Glutamatergic neuron (in vitro differentiated cells): ENCODE results near the gene RRAS2. TPM values are rescaled to one million over a fixed set of nuclear protein-coding genes. Genes with fewer than 3 reads are reported as not detected.

Experiments used
- DNase-seq: peaks from one replicate; pipeline ENCODE4 v3.0.0; 2022
- H3K27ac Mint-ChIP-seq: one replicate; pipeline ENCODE4 v1.8.0; 2020; ENCODE audit warnings: mild to moderate bottlenecking, mixed read lengths, inconsistent platforms; ENCODE audit not compliant: unreplicated experiment
- H3K27me3 Mint-ChIP-seq: one replicate; pipeline ENCODE4 v1.8.0; 2020; ENCODE audit warnings: mild to moderate bottlenecking, moderate library complexity, mixed read lengths, inconsistent platforms; ENCODE audit not compliant: unreplicated experiment
- H3K36me3 Mint-ChIP-seq: one replicate; pipeline ENCODE4 v1.8.0; 2020; ENCODE audit warnings: mild to moderate bottlenecking, mixed read lengths, inconsistent platforms; ENCODE audit not compliant: unreplicated experiment
- H3K4me1 Mint-ChIP-seq: one replicate; pipeline ENCODE4 v1.8.0; 2020; ENCODE audit warnings: mild to moderate bottlenecking, low read depth, mixed read lengths, inconsistent platforms; ENCODE audit not compliant: unreplicated experiment
- H3K4me3 Mint-ChIP-seq: one replicate; pipeline ENCODE4 v1.8.0; 2020; ENCODE audit warnings: mild to moderate bottlenecking, mixed read lengths, inconsistent platforms; ENCODE audit not compliant: unreplicated experiment
- H3K9me3 Mint-ChIP-seq: one replicate; pipeline ENCODE4 v1.8.0; 2020; ENCODE audit warnings: mild to moderate bottlenecking, moderate library complexity, mixed read lengths, inconsistent platforms; ENCODE audit not compliant: unreplicated experiment
- total RNA-seq: library from RNA; stranded (reverse); fragmentation: NEBNext Ultra II Directional; extraction: Animal tissue kit (Norgen Biotek cat#: 25700); gene quantifications from one replicate; pipeline ENCODE4 v1.2.1, GENCODE V29; 2021; ENCODE audit not compliant: unreplicated experiment
- TF ChIP-seq, protein P1 (sequence below): fragments of 200-600 bp; sonication (generic); IDR thresholded peaks from one replicate; pipeline ENCODE4 v1.5.0; 2021; ENCODE audit not compliant: partially characterized antibody, unreplicated experiment

RRAS2 gene
- total RNA-seq, 1 donor from 2014 or later = 20.8 TPM

DNA sequence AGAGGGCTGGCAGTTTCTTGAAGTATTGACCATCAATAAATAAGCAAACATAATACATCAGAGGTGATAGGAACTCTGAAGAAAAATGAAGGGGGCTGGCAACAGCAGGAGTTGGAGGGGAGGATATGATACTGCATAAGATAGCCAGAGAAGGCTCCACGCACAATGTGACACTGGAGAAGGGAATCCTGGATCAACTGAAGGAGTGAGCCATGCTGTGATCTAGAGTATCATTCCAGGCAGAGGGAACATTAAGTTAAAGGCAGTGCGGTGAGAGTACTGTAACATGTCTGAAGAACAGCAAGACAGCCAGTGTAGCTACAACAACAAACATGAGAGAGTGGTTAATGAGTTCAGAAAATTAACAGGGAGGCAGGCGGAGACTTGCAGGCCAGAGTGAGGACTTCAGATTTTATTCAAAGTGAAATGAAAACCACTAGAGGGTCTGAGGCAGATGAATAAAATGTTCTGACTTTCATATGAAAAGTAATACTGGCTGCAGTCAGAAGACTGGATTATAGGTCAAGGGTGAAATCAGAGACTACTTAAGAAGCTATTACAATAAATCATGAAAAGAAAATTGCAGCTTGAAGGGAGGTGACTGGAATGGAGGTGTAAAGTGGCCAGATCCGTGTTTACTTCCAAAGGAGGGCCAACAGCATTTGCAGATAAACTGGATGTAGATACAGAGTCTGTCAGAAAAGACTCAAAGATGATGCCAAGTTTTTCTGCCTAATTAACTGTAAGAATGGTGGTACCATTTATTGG lies 49.4 kb downstream of the RRAS2 start:
- Mint-ChIP-seq H3K9me3 (no peaks in the 10 kb centered on the region), H3K4me3 (no peak overlapping the region), H3K27ac (no peak overlapping the region), H3K4me1 (no peaks in the 10 kb centered on the region), H3K36me3 (no peaks in the 10 kb centered on the region), H3K27me3 (peaks cover 1% of the 10 kb centered on the region)
- no peak for DNase-seq
- TF ChIP-seq, protein P1, sequence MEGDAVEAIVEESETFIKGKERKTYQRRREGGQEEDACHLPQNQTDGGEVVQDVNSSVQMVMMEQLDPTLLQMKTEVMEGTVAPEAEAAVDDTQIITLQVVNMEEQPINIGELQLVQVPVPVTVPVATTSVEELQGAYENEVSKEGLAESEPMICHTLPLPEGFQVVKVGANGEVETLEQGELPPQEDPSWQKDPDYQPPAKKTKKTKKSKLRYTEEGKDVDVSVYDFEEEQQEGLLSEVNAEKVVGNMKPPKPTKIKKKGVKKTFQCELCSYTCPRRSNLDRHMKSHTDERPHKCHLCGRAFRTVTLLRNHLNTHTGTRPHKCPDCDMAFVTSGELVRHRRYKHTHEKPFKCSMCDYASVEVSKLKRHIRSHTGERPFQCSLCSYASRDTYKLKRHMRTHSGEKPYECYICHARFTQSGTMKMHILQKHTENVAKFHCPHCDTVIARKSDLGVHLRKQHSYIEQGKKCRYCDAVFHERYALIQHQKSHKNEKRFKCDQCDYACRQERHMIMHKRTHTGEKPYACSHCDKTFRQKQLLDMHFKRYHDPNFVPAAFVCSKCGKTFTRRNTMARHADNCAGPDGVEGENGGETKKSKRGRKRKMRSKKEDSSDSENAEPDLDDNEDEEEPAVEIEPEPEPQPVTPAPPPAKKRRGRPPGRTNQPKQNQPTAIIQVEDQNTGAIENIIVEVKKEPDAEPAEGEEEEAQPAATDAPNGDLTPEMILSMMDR = no peak

DNA sequence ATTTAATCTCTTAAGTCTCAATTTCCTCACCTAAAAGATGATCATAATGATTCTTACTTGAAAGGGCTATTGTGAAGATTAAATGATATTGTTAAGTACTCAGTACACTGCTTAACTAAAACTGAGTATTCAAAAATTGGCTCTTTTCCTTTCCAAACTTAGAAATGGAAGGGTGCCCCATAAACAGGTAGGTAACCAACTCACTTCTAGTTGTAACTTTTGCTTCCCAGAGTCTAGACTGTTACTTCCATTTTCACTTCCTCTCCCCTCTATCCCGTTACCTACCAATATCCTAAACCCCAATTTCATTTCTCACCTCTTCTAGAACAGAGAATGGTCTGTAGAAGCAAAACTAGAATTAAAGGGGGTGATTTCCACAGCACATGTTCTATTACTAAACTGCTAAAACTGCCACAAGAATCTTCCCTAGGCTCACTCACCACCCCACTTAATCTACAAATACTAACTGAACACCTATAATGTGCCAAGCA lies 50.0 kb downstream of the RRAS2 start:
- H3K27me3 Mint-ChIP-seq = peaks cover 1% of the 10 kb centered on the region
- H3K27ac Mint-ChIP-seq = no peak overlapping the region
- TF ChIP-seq, protein P1 = peak; percentile 7
- H3K4me3 Mint-ChIP-seq = no peak overlapping the region
- no peaks in the 10 kb centered on the region for H3K4me1 Mint-ChIP-seq
- DNase-seq = no peak
- H3K36me3 Mint-ChIP-seq = no peaks in the 10 kb centered on the region
- no peaks in the 10 kb centered on the region for H3K9me3 Mint-ChIP-seq

DNA sequence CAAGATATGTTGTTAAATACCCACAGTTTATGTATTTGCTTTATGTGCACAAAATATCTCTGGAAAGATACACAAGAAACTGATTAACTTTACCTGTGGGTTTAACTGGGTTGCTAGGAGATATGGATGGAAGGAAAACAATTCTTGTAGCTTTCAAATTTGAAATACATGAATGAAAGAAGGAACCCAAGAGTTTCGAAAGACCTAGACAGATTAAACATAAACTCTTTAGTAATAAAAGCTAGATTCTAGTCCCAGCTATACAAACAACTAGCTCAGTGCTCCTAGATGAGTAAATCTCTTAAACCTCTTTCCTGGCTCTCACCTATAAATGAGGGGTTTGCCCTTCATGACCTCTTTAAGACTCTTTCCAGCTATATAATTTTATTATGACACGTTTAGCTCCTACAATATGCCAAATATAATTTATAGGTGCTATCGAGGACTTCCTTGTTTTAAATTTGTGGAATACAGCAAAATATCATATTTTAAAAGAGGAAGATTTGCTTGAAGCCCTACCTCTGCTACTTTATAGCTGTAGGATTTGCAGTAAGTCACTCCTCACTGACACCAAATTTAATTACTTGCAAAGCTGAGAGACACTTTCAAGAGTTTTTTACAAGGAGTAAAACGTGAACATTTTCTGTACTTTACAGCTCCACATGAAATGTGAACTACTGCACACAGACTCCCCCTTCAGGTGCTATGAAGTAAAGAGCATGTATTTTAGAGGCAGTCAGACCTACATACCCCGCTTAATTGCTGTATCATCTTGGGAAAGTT lies 50.7 kb downstream of the RRAS2 start:
- no peak for DNase-seq

DNA sequence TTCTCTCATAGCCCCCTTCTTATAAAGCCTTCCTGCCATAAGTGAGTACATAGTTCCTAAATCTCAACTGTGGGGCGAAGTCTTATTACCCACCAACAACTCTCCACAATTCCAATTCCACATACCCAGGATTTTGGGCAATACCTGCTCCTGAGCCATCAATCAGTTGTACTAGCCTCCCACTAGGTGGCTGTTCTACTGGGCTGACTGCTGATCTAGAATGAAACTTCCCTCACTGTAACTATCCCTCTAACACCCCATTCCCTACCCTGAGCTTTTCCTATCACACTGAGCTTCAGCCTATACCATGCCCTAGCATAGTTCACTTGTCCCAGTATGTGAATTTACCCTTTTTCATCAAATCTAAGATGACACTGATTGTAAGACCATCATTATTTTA lies 52.5 kb downstream of the RRAS2 start:
- H3K9me3 Mint-ChIP-seq = no peaks in the 10 kb centered on the region
- peak overlapping the region; percentile 35 for H3K27ac Mint-ChIP-seq
- no peaks in the 10 kb centered on the region for H3K4me1 Mint-ChIP-seq
- TF ChIP-seq, protein P1 = no peak
- no peaks in the 10 kb centered on the region for H3K36me3 Mint-ChIP-seq
- DNase-seq = no peak
- no peak overlapping the region for H3K4me3 Mint-ChIP-seq
- peaks cover 1% of the 10 kb centered on the region for H3K27me3 Mint-ChIP-seq

More for the DNA sequence above, 50.7 kb downstream of the RRAS2 start:
- no peaks in the 10 kb centered on the region for H3K36me3 Mint-ChIP-seq
- TF ChIP-seq, protein P1 = peak; percentile 58
- H3K27me3 Mint-ChIP-seq = peaks cover 1% of the 10 kb centered on the region
- H3K9me3 Mint-ChIP-seq = no peaks in the 10 kb centered on the region
- no peak overlapping the region for H3K27ac Mint-ChIP-seq
- H3K4me1 Mint-ChIP-seq = no peaks in the 10 kb centered on the region
- H3K4me3 Mint-ChIP-seq = no peak overlapping the region

DNA sequence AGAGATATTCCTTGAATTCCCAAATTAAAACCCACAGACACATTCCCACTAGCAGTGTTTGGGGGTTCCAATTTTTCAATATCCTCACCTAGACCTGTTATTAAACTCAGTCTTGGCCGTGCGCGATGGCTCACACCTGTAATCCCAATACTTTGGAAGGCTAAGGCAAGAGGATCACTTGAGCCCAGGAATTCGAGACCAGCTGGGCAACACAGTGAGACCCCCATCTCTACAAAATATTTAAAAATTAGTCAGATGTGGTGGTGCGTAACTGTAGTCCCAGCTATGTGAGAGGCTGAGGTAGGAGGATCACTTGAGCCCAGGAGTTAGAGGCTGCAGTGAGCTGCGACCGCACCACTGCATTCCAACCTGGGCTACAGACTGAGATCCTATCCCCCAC lies 53.3 kb downstream of the RRAS2 start:
- TF ChIP-seq, protein P1 = no peak
- H3K4me3 Mint-ChIP-seq = no peak overlapping the region

More for the DNA sequence above, 53.3 kb downstream of the RRAS2 start:
- Mint-ChIP-seq H3K27ac (no peak overlapping the region), H3K27me3 (peaks cover 1% of the 10 kb centered on the region), H3K4me1 (no peaks in the 10 kb centered on the region), H3K9me3 (no peaks in the 10 kb centered on the region), H3K36me3 (no peaks in the 10 kb centered on the region)
- DNase-seq = no peak
